ENCODE measurements around the gene TTC7B. TPM values are rescaled to one million over a fixed set of nuclear protein-coding genes. Genes with fewer than 3 reads are reported as not detected.

The TTC7B gene
- total RNA-seq, 2 experiments from 2014 or later: 8.8 to 9.5 TPM

GRCh38 chr14:90674043-90674670 lies 142.1 kb downstream of the TTC7B start:
- Mint-ChIP-seq H3K9me3 (peaks cover 4% of the 10 kb centered on the region), H3K36me3 (ENCODE audit: low read depth) (no peaks in the 10 kb centered on the region), H3K27ac (no peak overlapping the region), H3K4me1 (peaks cover 29% of the 10 kb centered on the region), H3K27me3 (no peaks in the 10 kb centered on the region), H3K4me3 (no peak overlapping the region)
- ChIA-PET POLR2A (no interaction called here), CTCF (interaction anchor here (1.0 kb wide), 1 partner anchor 10 kb away, joined by 3 read pairs; no protein-coding TSS in a partner anchor)
- DNase-seq: no peak

- ChIA-PET POLR2A (no interaction called here), CTCF (no interaction called here)
- H3K4me1 Mint-ChIP-seq: peaks cover 6% of the 10 kb centered on the region
- DNase-seq: no peak
- H3K27ac Mint-ChIP-seq: no peak overlapping the region
- H3K36me3 Mint-ChIP-seq (ENCODE audit: low read depth): no peaks in the 10 kb centered on the region
- H3K27me3 Mint-ChIP-seq: peaks cover 3% of the 10 kb centered on the region
- H3K4me3 Mint-ChIP-seq: no peak overlapping the region
- H3K9me3 Mint-ChIP-seq: peaks cover 4% of the 10 kb centered on the region
These were observed 144.6 kb downstream of the TTC7B start for GRCh38 chr14:90671382-90672234.

- H3K9me3 Mint-ChIP-seq: peaks cover 4% of the 10 kb centered on the region
- POLR2A ChIA-PET: no interaction called here
- peaks cover 3% of the 10 kb centered on the region for H3K27me3 Mint-ChIP-seq
- H3K4me1 Mint-ChIP-seq: no peaks in the 10 kb centered on the region
- no peaks in the 10 kb centered on the region for H3K36me3 Mint-ChIP-seq (ENCODE audit: low read depth)
- CTCF ChIA-PET: no interaction called here
- no peak overlapping the region for H3K4me3 Mint-ChIP-seq
- H3K27ac Mint-ChIP-seq: no peak overlapping the region
- no peak for DNase-seq
These were observed 146.5 kb downstream of the TTC7B start for GRCh38 chr14:90669731-90670130.

GRCh38 chr14:90666571-90666970 lies 149.7 kb downstream of the TTC7B start:
- Mint-ChIP-seq H3K9me3 (peaks cover 4% of the 10 kb centered on the region), H3K4me1 (no peaks in the 10 kb centered on the region), H3K36me3 (ENCODE audit: low read depth) (no peaks in the 10 kb centered on the region), H3K27ac (no peak overlapping the region), H3K27me3 (peaks cover 3% of the 10 kb centered on the region), H3K4me3 (no peak overlapping the region)
- ChIA-PET POLR2A (no interaction called here), CTCF (no interaction called here)
- no peak for DNase-seq

GRCh38 chr14:90665321-90666000 lies 150.8 kb downstream of the TTC7B start:
- CTCF ChIA-PET: no interaction called here
- POLR2A ChIA-PET: no interaction called here
- H3K27me3 Mint-ChIP-seq: peaks cover 3% of the 10 kb centered on the region
- DNase-seq: no peak
- no peaks in the 10 kb centered on the region for H3K4me1 Mint-ChIP-seq
- no peak overlapping the region for H3K27ac Mint-ChIP-seq
- peaks cover 4% of the 10 kb centered on the region for H3K9me3 Mint-ChIP-seq
- no peak overlapping the region for H3K4me3 Mint-ChIP-seq
- H3K36me3 Mint-ChIP-seq (ENCODE audit: low read depth): no peaks in the 10 kb centered on the region

- Mint-ChIP-seq H3K36me3 (ENCODE audit: low read depth) (no peaks in the 10 kb centered on the region), H3K4me3 (no peak overlapping the region), H3K27me3 (peaks cover 3% of the 10 kb centered on the region), H3K9me3 (peaks cover 2% of the 10 kb centered on the region), H3K27ac (no peak overlapping the region), H3K4me1 (no peaks in the 10 kb centered on the region)
- POLR2A ChIA-PET: no interaction called here
- DNase-seq: no peak
- CTCF ChIA-PET: no interaction called here
These were observed 151.3 kb downstream of the TTC7B start for GRCh38 chr14:90664911-90665310.

- DNase-seq: no peak
- ChIA-PET CTCF (no interaction called here), POLR2A (no interaction called here)
- no peaks in the 10 kb centered on the region for H3K9me3 Mint-ChIP-seq
- no peak overlapping the region for H3K4me3 Mint-ChIP-seq
- H3K4me1 Mint-ChIP-seq: peaks cover 5% of the 10 kb centered on the region
- peaks cover 3% of the 10 kb centered on the region for H3K27me3 Mint-ChIP-seq
- H3K36me3 Mint-ChIP-seq (ENCODE audit: low read depth): no peaks in the 10 kb centered on the region
- no peak overlapping the region for H3K27ac Mint-ChIP-seq
These were observed 152.6 kb downstream of the TTC7B start for GRCh38 chr14:90663680-90664079.

GRCh38 chr14:90663140-90663539 lies 153.1 kb downstream of the TTC7B start:
- CTCF ChIA-PET: no interaction called here

GRCh38 chr14:90661866-90662265 lies 154.4 kb downstream of the TTC7B start:
- H3K4me3 Mint-ChIP-seq: no peak overlapping the region
- DNase-seq: no peak
- no peak overlapping the region for H3K27ac Mint-ChIP-seq
- peaks cover under 1% of the 10 kb centered on the region for H3K27me3 Mint-ChIP-seq
- ChIA-PET POLR2A (no interaction called here), CTCF (interaction anchor here (1.0 kb wide), 1 partner anchor 9 kb away, joined by 3 read pairs; no protein-coding TSS in a partner anchor)
- H3K36me3 Mint-ChIP-seq (ENCODE audit: low read depth): no peaks in the 10 kb centered on the region
- H3K9me3 Mint-ChIP-seq: no peaks in the 10 kb centered on the region
- H3K4me1 Mint-ChIP-seq: peaks cover 9% of the 10 kb centered on the region

More at GRCh38 chr14:90663140-90663539, 153.1 kb downstream of the TTC7B start:
- Mint-ChIP-seq H3K4me3 (no peak overlapping the region), H3K36me3 (ENCODE audit: low read depth) (no peaks in the 10 kb centered on the region), H3K9me3 (no peaks in the 10 kb centered on the region), H3K4me1 (peaks cover 9% of the 10 kb centered on the region), H3K27ac (no peak overlapping the region), H3K27me3 (peaks cover 3% of the 10 kb centered on the region)
- POLR2A ChIA-PET: no interaction called here
- DNase-seq: no peak

GRCh38 chr14:90660865-90661570 lies 155.2 kb downstream of the TTC7B start:
- Mint-ChIP-seq H3K36me3 (ENCODE audit: low read depth) (no peaks in the 10 kb centered on the region), H3K27ac (no peak overlapping the region), H3K9me3 (no peaks in the 10 kb centered on the region), H3K27me3 (no peaks in the 10 kb centered on the region), H3K4me1 (peaks cover 9% of the 10 kb centered on the region), H3K4me3 (no peak overlapping the region)
- POLR2A ChIA-PET: no interaction called here
- DNase-seq: no peak
- CTCF ChIA-PET: interaction anchor here (1.0 kb wide), 1 partner anchor 9 kb away, joined by 3 read pairs; no protein-coding TSS in a partner anchor

GRCh38 chr14:90659156-90659555 lies 157.1 kb downstream of the TTC7B start:
- peaks cover 9% of the 10 kb centered on the region for H3K4me1 Mint-ChIP-seq
- H3K27ac Mint-ChIP-seq: no peak overlapping the region
- H3K36me3 Mint-ChIP-seq (ENCODE audit: low read depth): no peaks in the 10 kb centered on the region
- no peaks in the 10 kb centered on the region for H3K27me3 Mint-ChIP-seq
- no peak overlapping the region for H3K4me3 Mint-ChIP-seq
- ChIA-PET CTCF (no interaction called here), POLR2A (no interaction called here)
- H3K9me3 Mint-ChIP-seq: no peaks in the 10 kb centered on the region
- DNase-seq: no peak

GRCh38 chr14:90658541-90658967 lies 157.7 kb downstream of the TTC7B start:
- POLR2A ChIA-PET: no interaction called here
- Mint-ChIP-seq H3K4me3 (no peak overlapping the region), H3K9me3 (no peaks in the 10 kb centered on the region), H3K27ac (no peak overlapping the region), H3K4me1 (peaks cover 9% of the 10 kb centered on the region), H3K27me3 (no peaks in the 10 kb centered on the region), H3K36me3 (ENCODE audit: low read depth) (no peaks in the 10 kb centered on the region)
- DNase-seq: no peak
- CTCF ChIA-PET: interaction anchor here (0.7 kb wide), 1 partner anchor 39 kb away, joined by 3 read pairs; no protein-coding TSS in a partner anchor

- Mint-ChIP-seq H3K4me1 (peaks cover 9% of the 10 kb centered on the region), H3K9me3 (no peaks in the 10 kb centered on the region), H3K4me3 (no peak overlapping the region), H3K27me3 (no peaks in the 10 kb centered on the region), H3K36me3 (ENCODE audit: low read depth) (no peaks in the 10 kb centered on the region), H3K27ac (no peak overlapping the region)
- ChIA-PET POLR2A (no interaction called here), CTCF (no interaction called here)
- no peak for DNase-seq
These were observed 159.3 kb downstream of the TTC7B start for GRCh38 chr14:90656973-90657372.

Measured in activated CD4-positive, alpha-beta memory T cell treated with anti-CD3 and anti-CD28 coated beads, Interleukin-2, amount 10 ng/mL, durations not matched to agents 7 days and 5 days (primary cell).